B cell (primary cell): Measurements from ENCODE around the gene PER1.
A peak's percentile ranks its signal among the peaks of the same experiment; 100 is the strongest.

Source experiments
- CTCF ChIP-seq: fragments of 200-600 bp; IDR thresholded peaks from one replicate; pipeline ENCODE4 v1.8.0; 2022; ENCODE audit warnings: antibody characterized with exemption, mild to moderate bottlenecking
- EZH2 ChIP-seq: IDR thresholded peaks from 2 replicates; pipeline ENCODE4 v1.6.1; 2012; ENCODE audit warnings: borderline replicate concordance, low read depth, mild to moderate bottlenecking, moderate library complexity, low read length; ENCODE audit not compliant: insufficient read depth, poor library complexity, severe bottlenecking

GRCh38 chr17:8123695-8124349, 28.4 kb downstream of the PER1 start, which contains the start of gene HES7:
- TF ChIP-seq CTCF, result no peak
- TF ChIP-seq EZH2, result peak; percentile 82
